HG03439 (cell line): ENCODE data around the gene DGKB.
A peak's percentile ranks its signal among the peaks of the same experiment; 100 is the strongest.

Source experiments
- ATAC-seq: cut with Tn5 transposase; IDR thresholded peaks from one replicate; pipeline ENCODE4 v1.9.1; 2021; ENCODE audit warnings: mild to moderate bottlenecking, moderate library complexity; ENCODE audit not compliant: unreplicated experiment

Gene DGKB

GRCh38 chr7:14691034-14691433, 211.5 kb downstream of the DGKB start:
- no peak for ATAC-seq

GRCh38 chr7:14690486-14690885, 212.1 kb downstream of the DGKB start:
- ATAC-seq = no peak

- ATAC-seq = no peak
Measured at GRCh38 chr7:14690075-14690474, 212.5 kb downstream of the DGKB start.

GRCh38 chr7:14688208-14688607, 214.3 kb downstream of the DGKB start:
- ATAC-seq = no peak

GRCh38 chr7:14687777-14688176, 214.8 kb downstream of the DGKB start:
- ATAC-seq = no peak

- ATAC-seq = peak; percentile 66
Measured at GRCh38 chr7:14687241-14687640, 215.3 kb downstream of the DGKB start.

GRCh38 chr7:14685167-14685566, 217.4 kb downstream of the DGKB start:
- no peak for ATAC-seq

- no peak for ATAC-seq
Measured at GRCh38 chr7:14682910-14683465, 219.6 kb downstream of the DGKB start.

GRCh38 chr7:14676896-14677295, 225.7 kb downstream of the DGKB start:
- no peak for ATAC-seq

GRCh38 chr7:14673202-14673601, 229.3 kb downstream of the DGKB start:
- ATAC-seq = no peak

- no peak for ATAC-seq
Measured at GRCh38 chr7:14666913-14667312, 235.6 kb downstream of the DGKB start.

GRCh38 chr7:14666304-14666703, 236.2 kb downstream of the DGKB start:
- no peak for ATAC-seq

GRCh38 chr7:14639801-14640200, 262.8 kb downstream of the DGKB start:
- ATAC-seq = no peak

GRCh38 chr7:14639329-14639728, 263.2 kb downstream of the DGKB start:
- ATAC-seq = no peak

- no peak for ATAC-seq
Measured at GRCh38 chr7:14637968-14638367, 264.6 kb downstream of the DGKB start.

GRCh38 chr7:14635955-14636354, 266.6 kb downstream of the DGKB start:
- no peak for ATAC-seq

- no peak for ATAC-seq
Measured at GRCh38 chr7:14630048-14630447, 272.5 kb downstream of the DGKB start.

GRCh38 chr7:14628516-14628915, 274.0 kb downstream of the DGKB start:
- no peak for ATAC-seq

- ATAC-seq = no peak
Measured at GRCh38 chr7:14626076-14626475, 276.5 kb downstream of the DGKB start.

GRCh38 chr7:14622559-14622958, 280.0 kb downstream of the DGKB start:
- no peak for ATAC-seq

- no peak for ATAC-seq
Measured at GRCh38 chr7:14606101-14606500, 296.4 kb downstream of the DGKB start.

- ATAC-seq = no peak
Measured at GRCh38 chr7:14604606-14605005, 297.9 kb downstream of the DGKB start.

GRCh38 chr7:14602851-14603250, 299.7 kb downstream of the DGKB start:
- no peak for ATAC-seq
